Measurements from ENCODE around the gene F8. TPM values are rescaled to one million over a fixed set of nuclear protein-coding genes. Genes with fewer than 3 reads are reported as not detected.

Gene F8
- total RNA-seq (2014; rRNA removed; shearing (Covaris generic)) (1.6 and 4.1 TPM in 2 replicates), polyA plus RNA-seq (2016; fragmentation: Nextera tagmentation; extraction: Ambion mirVana) (5.5 and 6.9 TPM in 2 replicates)

- H3K4me3 ChIP-seq: no peak within 1 kb of the TSS
- no peak for DNase-seq
- no peaks in the 10 kb centered on the region for H3K4me1 ChIP-seq (ENCODE audit: insufficient read depth)
- no peaks in the 10 kb centered on the region for H3K9me3 ChIP-seq (ENCODE audit: low read depth)
- no peaks in the 10 kb centered on the region for H3K36me3 ChIP-seq (ENCODE audit: low read depth)
- TF ChIP-seq EZH2 (IDR thresholded peaks at IDR 0.05; ENCODE audit: insufficient read depth, poor library complexity, severe bottlenecking) (no peak), EZH2phosphoT487 (IDR thresholded peaks at IDR 0.05; ENCODE audit: insufficient read depth, low read depth) (no peak)
- H3K9ac ChIP-seq: no peak within 1 kb of the TSS
- H3K9me2 ChIP-seq (ENCODE audit: insufficient read depth): no peaks in the 10 kb centered on the region
- H3F3A ChIP-seq (ENCODE audit: insufficient read depth): peaks cover 4% of the 10 kb centered on the region; the same call in 1 of the 2 replicates
- H3K27ac ChIP-seq: no peak within 1 kb of the TSS
- H4K20me1 ChIP-seq (ENCODE audit: insufficient read depth): no peaks in the 10 kb centered on the region
- in situ Hi-C loops (cut with MboI): no loop called here
- H2AFZ ChIP-seq: no peak within 1 kb of the TSS
- no peaks in the 10 kb centered on the region for H3K27me3 ChIP-seq (replicated peaks; ENCODE audit: insufficient read depth)
- no peaks in the 10 kb centered on the region for H3K79me2 ChIP-seq (ENCODE audit: insufficient read depth)
- no peak within 1 kb of the TSS for H3K4me2 ChIP-seq (ENCODE audit: unreplicated experiment)
- 11 to 13% methylated on average over 1 of the region's 1 CpG for WGBS, 2 experiments (ENCODE audit: low coverage in 1 of 2, low lambda C conversion rate in 2 of 2, missing lambda C conversion rate in 2 of 2)
Observed at GRCh38 chrX:155022585-155022984, at the start of gene F8. Gene F8 (minus strand): TSS chrX:155022723. CDS start chrX:155022552, 171 bp downstream.

GRCh38 chrX:155071694-155072280, 49.3 kb upstream of the F8 start:
- Histone ChIP-seq H2AFZ (peak overlapping the region; percentile 88), H3K4me1 (ENCODE audit: insufficient read depth) (peaks cover 34% of the 10 kb centered on the region), H3K9ac (peak overlapping the region; percentile 88), H3K27ac (peak overlapping the region; percentile 78), H3K4me2 (ENCODE audit: unreplicated experiment) (peak overlapping the region; percentile 91), H3F3A (ENCODE audit: insufficient read depth) (peaks cover 23% of the 10 kb centered on the region; the same call in 1 of the 2 replicates), H3K27me3 (replicated peaks; ENCODE audit: insufficient read depth) (no peaks in the 10 kb centered on the region), H4K20me1 (ENCODE audit: insufficient read depth) (no peaks in the 10 kb centered on the region), H3K36me3 (ENCODE audit: low read depth) (no peaks in the 10 kb centered on the region), H3K4me3 (peak overlapping the region; percentile 90), H3K9me2 (ENCODE audit: insufficient read depth) (no peaks in the 10 kb centered on the region), H3K9me3 (ENCODE audit: low read depth) (no peaks in the 10 kb centered on the region), H3K79me2 (ENCODE audit: insufficient read depth) (peaks cover 63% of the 10 kb centered on the region)
- peak; percentile 27 for DNase-seq
- TF ChIP-seq EZH2 (IDR thresholded peaks at IDR 0.05; ENCODE audit: insufficient read depth, poor library complexity, severe bottlenecking) (no peak), EZH2phosphoT487 (IDR thresholded peaks at IDR 0.05; ENCODE audit: insufficient read depth, low read depth) (no peak)
- WGBS, 2 experiments (ENCODE audit: low coverage in 1 of 2, low lambda C conversion rate in 2 of 2, missing lambda C conversion rate in 2 of 2): 0 to 1% methylated on average over 12 to 20 of the region's 25 CpGs
- in situ Hi-C loops (cut with MboI): no loop called here

- Histone ChIP-seq H4K20me1 (ENCODE audit: insufficient read depth) (no peaks in the 10 kb centered on the region), H3F3A (ENCODE audit: insufficient read depth) (peaks cover 23% of the 10 kb centered on the region; the same call in 1 of the 2 replicates), H3K9me2 (ENCODE audit: insufficient read depth) (no peaks in the 10 kb centered on the region), H3K79me2 (ENCODE audit: insufficient read depth) (peaks cover 70% of the 10 kb centered on the region), H2AFZ (peak within 1 kb of the TSS; percentile 93), H3K27ac (peak within 1 kb of the TSS; percentile 96), H3K4me1 (ENCODE audit: insufficient read depth) (peaks cover 34% of the 10 kb centered on the region), H3K27me3 (replicated peaks; ENCODE audit: insufficient read depth) (no peaks in the 10 kb centered on the region), H3K9me3 (ENCODE audit: low read depth) (no peaks in the 10 kb centered on the region), H3K4me2 (ENCODE audit: unreplicated experiment) (peak within 1 kb of the TSS; percentile 91), H3K4me3 (peak within 1 kb of the TSS; percentile 92), H3K9ac (peak within 1 kb of the TSS; percentile 97), H3K36me3 (ENCODE audit: low read depth) (no peaks in the 10 kb centered on the region)
- in situ Hi-C loops (cut with MboI): no loop called here
- TF ChIP-seq EZH2 (IDR thresholded peaks at IDR 0.05; ENCODE audit: insufficient read depth, poor library complexity, severe bottlenecking) (no peak), EZH2phosphoT487 (IDR thresholded peaks at IDR 0.05; ENCODE audit: insufficient read depth, low read depth) (no peak)
- WGBS, 2 experiments (ENCODE audit: low coverage in 1 of 2, low lambda C conversion rate in 2 of 2, missing lambda C conversion rate in 2 of 2): 0 to 2% methylated on average over 22 to 24 of the region's 81 CpGs
- DNase-seq: peak; percentile 84
Observed at GRCh38 chrX:155070975-155071693, 48.6 kb upstream of the F8 start, which contains the start of the genes BRCC3, CMC4 and MTCP1. Gene BRCC3 (plus strand): TSS chrX:155071508. CDS start chrX:155071528, 20 bp downstream. Gene CMC4 (minus strand): TSS chrX:155071136. CDS start chrX:155064023, 7,113 bp downstream. Gene MTCP1 (minus strand): TSS chrX:155071136. CDS start chrX:155066010, 5,126 bp downstream.

GRCh38 chrX:155070663-155070974, 48.1 kb upstream of the F8 start:
- Histone ChIP-seq H3K9me2 (ENCODE audit: insufficient read depth) (no peaks in the 10 kb centered on the region), H3K79me2 (ENCODE audit: insufficient read depth) (peaks cover 75% of the 10 kb centered on the region), H3K27me3 (replicated peaks; ENCODE audit: insufficient read depth) (no peaks in the 10 kb centered on the region), H3K4me3 (peak overlapping the region; percentile 92), H3K4me2 (ENCODE audit: unreplicated experiment) (peak overlapping the region; percentile 82), H3F3A (ENCODE audit: insufficient read depth) (peaks cover 24% of the 10 kb centered on the region; the same call in 1 of the 2 replicates), H3K9me3 (ENCODE audit: low read depth) (no peaks in the 10 kb centered on the region), H3K9ac (peak overlapping the region; percentile 97), H2AFZ (peak overlapping the region; percentile 93), H3K36me3 (ENCODE audit: low read depth) (no peaks in the 10 kb centered on the region), H3K27ac (peak overlapping the region; percentile 96), H4K20me1 (ENCODE audit: insufficient read depth) (no peaks in the 10 kb centered on the region), H3K4me1 (ENCODE audit: insufficient read depth) (peaks cover 34% of the 10 kb centered on the region)
- no peak for DNase-seq
- 1% methylated on average over 16 of the region's 16 CpGs for WGBS, 2 experiments (ENCODE audit: low coverage in 1 of 2, low lambda C conversion rate in 2 of 2, missing lambda C conversion rate in 2 of 2)
- TF ChIP-seq EZH2 (IDR thresholded peaks at IDR 0.05; ENCODE audit: insufficient read depth, poor library complexity, severe bottlenecking) (no peak), EZH2phosphoT487 (IDR thresholded peaks at IDR 0.05; ENCODE audit: insufficient read depth, low read depth) (no peak)
- in situ Hi-C loops (cut with MboI): no loop called here
